HG03060 (cell line): ENCODE results near the gene P3H4.

Source experiments
- ATAC-seq: cut with Tn5 transposase; IDR thresholded peaks from one replicate; pipeline ENCODE4 v1.9.1; 2021; ENCODE audit warnings: low read depth, moderate number of reproducible peaks; ENCODE audit not compliant: unreplicated experiment

The P3H4 gene

DNA sequence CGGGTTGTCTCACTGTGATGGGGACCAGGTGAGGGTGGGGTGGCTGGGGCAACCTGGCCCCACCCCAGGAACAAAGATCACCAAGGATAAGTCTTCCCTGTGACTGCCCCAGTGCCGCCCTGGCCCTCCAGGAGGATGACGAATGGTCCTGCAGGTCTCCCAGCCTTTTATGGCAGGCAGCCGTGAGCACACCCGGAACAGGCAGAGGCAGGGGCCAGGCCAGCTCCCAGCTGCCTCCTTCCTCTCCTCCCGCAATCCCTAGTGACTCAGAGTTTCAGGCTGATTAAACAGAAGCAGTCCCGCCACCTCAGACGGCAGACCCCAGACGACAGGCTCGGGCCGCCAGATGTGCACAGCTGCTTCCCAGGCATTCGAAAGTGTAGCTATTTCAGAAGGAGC, 38.6 kb downstream of the P3H4 start:
- ATAC-seq, result no peak

DNA sequence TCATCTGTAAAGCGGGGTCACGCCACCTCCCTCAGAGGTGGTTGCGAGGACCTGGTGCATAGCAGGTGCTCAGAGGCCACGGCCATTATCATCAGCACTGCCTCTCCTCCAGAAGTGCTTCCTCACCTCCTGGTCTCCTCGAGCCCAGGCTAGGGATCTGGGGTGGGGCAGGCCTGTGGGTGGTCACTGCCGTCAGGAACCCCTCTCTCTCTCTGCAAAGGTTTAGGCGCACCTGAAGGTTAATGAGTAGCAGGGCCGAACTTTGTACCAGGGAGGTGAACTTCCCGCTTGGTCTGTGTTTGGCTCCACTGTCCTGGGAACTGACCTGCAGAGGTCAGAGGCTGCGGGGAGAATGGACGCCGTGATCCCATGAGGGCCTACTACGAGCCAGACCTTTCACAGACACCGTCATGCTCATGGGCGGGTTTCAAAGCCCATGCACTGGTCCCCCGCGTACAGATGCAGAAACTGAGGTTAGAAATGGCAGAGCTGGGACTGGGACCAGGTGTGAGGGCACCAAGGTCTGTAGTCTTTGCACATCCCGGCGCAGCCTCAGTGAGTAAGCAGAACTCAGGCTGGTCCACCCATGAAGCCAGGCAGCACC, 39.1 kb downstream of the P3H4 start:
- no peak for ATAC-seq

DNA sequence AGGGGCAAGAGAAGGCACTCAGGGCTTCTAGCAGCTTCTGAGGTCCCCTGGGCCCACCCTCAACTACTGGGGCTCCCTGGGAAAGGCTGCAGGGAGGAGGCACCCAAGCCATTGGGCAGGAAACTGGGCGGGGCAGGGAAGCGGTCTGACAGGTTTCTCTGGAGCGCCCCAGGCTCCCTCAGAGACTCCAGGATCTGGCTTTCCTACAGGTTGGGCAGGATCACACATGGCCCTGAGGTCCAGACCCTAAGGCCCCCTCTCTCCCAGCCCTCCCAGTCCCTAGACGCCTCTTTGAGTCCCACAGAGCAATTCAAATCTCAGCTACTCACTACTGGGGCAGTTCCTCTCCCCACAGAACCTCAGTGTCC, 39.5 kb downstream of the P3H4 start:
- ATAC-seq, result no peak

GRCh38 chr17:41771389-41772206, 40.2 kb downstream of the P3H4 start:
- ATAC-seq, result no peak

DNA sequence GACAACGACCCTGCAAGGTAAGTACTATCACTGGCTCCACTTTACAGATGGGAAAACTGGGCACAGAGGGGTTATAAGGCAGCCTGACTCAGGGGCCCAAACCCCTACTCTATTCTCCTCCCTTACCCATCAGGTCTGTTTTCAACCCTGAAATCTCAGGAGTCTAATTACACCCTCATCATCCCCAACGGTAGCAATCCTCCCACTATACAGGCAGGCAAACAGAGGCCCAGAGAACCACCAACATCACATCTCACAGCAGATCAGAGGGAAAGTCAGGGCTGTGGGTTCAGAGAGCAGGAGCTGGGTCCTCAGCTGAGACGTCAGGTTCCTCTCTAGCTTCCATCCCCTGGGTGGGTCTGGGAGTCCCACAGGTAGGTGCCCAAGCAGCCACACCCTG, 41.8 kb downstream of the P3H4 start:
- ATAC-seq, result no peak

DNA sequence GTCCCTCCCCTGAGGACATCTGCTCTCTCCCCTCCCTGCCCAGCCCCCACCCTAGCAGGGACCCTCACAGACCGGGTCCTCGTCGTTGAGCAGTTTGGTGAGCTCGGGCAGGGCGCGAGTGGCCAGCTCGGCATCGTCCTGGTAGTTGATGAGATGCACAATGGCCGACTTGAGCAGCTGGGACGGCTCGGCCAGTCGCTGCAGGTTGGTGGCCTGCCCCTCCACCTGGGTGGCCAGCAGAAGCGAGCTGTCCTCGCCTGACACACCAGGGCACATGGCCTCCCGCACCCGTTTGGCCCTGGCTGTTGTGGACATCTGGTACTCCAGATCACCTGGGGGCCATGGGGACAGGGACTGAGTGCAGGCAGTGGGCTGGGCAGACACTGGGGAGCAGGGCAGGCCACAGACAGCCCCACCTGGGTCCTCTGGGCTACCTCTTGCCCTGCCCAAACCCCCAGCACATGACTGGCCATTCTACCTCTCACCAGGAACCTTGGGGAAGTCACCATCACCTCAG, 42.3 kb downstream of the P3H4 start:
- ATAC-seq, result no peak

GRCh38 chr17:41768682-41769288, 43.0 kb downstream of the P3H4 start:
- ATAC-seq, result no peak

DNA sequence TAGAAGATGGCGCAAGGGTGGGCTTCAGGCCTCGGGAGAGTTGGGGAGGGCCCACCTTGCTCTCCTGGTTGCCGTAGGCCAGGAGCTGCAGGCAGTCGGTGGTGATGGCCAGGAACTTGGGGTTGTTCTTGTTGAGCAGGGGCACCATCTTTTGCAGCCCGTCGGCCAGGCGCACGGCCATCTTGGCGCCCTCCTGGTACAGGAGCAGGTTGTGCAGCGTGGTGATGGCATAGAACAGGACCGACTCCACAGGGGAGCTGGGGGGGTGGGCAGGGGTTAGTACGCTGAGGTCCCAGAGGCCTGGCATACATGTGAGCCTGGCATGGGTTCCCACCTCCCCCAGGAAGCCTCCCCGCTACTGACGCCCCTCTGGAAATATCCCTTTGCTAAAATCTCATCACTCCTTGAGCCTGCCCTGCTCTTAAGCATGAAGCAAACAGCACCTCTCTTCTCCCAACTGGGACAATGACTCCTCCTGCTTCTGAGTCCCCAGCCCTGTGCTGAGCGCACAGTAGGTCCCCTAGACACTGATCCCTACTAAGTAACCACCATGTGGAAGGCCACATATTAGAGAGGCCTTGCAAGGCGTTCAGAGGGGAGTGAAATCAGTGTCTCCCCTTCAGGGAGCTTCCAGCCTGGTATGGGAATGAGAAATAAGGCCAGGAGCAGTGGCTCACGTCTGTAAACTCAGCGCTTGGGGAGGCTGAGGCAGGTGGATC, 44.3 kb downstream of the P3H4 start:
- ATAC-seq, result no peak

- ATAC-seq, result no peak
Observed at GRCh38 chr17:41766135-41766534, 45.6 kb downstream of the P3H4 start.

DNA sequence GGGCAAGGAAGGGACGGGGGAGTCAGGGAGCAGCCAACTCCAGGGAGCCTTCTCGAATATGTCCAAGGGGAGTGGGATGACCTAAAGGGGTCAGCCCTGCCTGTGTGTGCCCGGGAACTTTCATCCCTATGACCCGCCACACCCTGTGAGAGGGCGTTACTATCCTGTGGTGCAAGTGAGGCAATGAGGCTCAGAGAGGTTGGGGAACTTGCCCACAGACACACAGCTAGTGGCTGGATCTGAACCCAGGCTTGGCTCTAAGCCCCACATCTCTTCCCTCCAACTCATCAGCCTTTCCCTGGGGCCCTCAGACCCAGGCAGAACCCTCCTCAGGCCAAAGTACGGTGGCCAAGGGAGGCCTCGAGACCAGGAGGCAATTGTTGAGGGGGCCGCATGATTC, 48.4 kb downstream of the P3H4 start:
- no peak for ATAC-seq

GRCh38 chr17:41762841-41763240, 48.9 kb downstream of the P3H4 start:
- ATAC-seq, result no peak

GRCh38 chr17:41762391-41762790, 49.4 kb downstream of the P3H4 start:
- no peak for ATAC-seq

DNA sequence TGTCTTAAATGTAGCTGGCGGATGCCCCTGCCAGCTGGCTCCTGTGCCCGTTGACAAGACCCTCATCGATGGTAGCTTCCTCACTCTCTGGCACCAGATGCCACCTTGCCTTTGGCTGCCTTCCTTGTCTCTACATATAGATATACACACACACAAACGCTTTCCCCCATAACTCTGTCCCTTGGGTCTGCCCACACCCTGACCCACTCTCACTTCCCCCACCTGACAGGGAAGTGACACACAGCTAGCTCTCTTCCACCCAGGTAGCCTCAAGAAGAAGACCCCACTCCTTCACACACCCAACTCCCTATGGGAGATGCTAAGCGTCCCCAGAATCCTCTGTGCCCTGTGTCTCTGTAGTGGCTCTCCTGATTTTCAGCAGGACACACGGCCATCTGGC, 50.9 kb downstream of the P3H4 start:
- ATAC-seq, result no peak

- no peak for ATAC-seq
Observed at GRCh38 chr17:41758601-41759000, 53.1 kb downstream of the P3H4 start.

DNA sequence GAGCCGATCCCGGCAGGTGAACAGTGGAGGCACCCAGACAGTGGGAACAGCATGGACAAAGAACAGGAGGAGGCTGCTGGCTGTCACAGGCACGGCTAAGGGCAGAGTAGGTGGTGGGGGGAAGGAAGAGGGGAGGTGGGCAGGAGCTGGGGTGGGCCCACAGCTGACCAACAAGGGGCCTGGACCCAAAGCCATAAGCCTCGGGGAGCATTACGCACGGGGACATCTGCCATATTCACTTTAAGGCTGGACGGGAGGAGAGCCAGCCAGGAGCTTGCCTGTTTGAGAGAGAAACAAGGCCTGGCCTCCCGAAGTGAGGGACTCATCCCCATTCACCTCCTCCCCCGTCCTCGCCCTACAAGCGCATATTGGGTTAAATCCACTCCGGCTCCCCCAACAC, 57.7 kb downstream of the P3H4 start:
- ATAC-seq, result no peak
